ENCODE measurements around the gene LENG9. TPM values are rescaled to one million over a fixed set of nuclear protein-coding genes. Genes with fewer than 3 reads are reported as not detected.

The LENG9 gene
- total RNA-seq, result 10 to 100 TPM; 10.7 to 16.5 TPM

DNA sequence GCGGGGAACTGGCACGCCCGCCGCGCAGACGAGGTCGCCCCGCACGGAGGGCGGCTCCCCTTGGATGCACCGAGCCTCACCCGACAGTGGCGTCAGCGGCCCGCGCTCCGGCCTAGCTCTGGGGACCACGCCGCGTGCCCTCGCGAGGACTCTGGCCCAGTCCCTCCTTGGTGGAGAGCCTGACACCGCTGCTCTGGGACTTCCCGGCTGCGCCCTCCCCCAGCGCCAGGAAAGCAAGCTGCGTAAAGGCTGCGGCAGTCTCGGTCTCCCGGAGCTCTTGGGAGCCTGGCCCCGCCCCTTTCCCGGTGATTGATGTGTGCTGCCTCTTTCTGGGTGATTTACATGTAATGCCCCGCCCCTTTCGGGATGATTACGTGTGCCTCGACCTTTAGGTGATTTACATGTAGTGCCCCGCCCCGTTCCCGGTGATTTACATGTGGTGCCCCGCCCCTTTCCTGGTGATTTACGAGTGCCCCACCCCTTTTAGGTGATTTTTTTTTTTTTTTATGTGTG lies at the start of gene LENG9:
TSS of gene LENG9 (minus strand) at position 248 of the 513 bp plus-strand sequence. CDS start 252 bp downstream, outside the sequence.

DNA sequence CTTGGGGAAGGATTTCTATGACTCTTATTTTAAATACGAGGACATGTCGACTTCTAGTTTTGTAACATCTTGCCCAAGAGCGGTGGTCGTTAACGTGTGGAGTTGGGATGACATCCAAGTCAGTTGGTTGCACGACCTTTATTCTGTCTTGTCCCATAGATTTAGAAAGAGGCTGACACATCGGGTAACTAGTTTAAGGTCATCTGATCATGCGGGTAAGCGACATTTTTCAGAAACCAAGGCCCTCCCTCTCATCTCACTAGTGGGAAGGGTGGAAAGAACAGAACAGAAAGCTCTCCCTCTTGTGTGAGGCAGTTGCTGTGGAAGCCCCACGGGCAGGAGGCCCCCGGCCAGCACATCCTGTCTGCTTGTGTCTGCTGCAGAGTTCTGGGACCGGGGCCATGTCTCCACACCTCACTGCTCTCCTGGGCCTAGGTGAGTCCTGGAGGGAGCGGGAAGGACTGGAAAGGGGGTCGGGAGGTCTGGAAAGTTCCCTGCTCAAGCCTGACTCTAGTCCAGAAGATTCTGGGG lies 39.0 kb upstream of the LENG9 start, which contains the start of gene LAIR2:
TSS of gene LAIR2 (plus strand) at position 314 of the 531 bp plus-strand sequence. CDS start at position 402, 88 bp downstream.

DNA sequence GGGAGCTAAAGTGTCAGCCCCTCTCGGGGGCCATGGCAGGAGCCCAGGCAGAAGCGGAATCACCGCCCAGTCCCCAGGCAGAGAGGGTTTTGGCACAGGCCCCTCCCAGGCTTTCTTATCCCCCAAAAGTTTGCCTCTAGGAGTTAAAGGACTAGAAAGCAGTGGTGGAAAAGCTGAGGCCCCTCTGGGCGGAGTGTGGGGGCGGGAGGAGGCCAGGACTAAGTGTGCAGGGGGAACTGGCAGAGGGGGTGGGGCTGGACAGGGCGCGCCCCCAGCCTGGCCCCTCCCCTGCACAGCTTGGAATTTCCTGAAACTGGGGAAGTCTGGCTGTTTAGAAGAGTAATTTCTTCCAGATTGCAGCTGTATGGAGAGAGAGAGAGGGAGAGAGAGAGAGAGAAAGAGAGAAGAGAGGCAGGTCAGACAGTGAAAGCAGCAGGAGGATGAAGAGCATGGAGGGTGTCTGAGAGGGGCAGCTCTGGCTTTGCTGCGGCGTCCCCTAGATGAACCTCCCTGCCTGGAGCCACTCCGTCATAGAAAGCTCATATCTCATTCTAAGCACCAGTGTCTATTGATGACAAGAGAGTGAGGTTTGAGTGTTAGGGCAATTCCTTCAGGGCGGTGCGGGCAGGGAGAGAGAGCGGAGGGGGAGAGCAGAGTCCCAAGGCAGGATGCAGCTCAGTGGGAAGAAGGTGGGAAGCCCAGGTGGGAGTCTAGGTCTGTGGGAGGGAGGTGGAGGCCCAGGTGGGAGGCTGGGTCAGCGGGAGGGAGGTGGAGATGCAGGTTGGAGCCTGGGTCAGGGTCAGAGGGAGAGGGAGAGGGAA lies 9.7 kb upstream of the LENG9 start, which contains the start of gene CDC42EP5:
TSS of gene CDC42EP5 (minus strand) at position 226 of the 821 bp plus-strand sequence. CDS start 7,749 bp downstream, outside the sequence.

DNA sequence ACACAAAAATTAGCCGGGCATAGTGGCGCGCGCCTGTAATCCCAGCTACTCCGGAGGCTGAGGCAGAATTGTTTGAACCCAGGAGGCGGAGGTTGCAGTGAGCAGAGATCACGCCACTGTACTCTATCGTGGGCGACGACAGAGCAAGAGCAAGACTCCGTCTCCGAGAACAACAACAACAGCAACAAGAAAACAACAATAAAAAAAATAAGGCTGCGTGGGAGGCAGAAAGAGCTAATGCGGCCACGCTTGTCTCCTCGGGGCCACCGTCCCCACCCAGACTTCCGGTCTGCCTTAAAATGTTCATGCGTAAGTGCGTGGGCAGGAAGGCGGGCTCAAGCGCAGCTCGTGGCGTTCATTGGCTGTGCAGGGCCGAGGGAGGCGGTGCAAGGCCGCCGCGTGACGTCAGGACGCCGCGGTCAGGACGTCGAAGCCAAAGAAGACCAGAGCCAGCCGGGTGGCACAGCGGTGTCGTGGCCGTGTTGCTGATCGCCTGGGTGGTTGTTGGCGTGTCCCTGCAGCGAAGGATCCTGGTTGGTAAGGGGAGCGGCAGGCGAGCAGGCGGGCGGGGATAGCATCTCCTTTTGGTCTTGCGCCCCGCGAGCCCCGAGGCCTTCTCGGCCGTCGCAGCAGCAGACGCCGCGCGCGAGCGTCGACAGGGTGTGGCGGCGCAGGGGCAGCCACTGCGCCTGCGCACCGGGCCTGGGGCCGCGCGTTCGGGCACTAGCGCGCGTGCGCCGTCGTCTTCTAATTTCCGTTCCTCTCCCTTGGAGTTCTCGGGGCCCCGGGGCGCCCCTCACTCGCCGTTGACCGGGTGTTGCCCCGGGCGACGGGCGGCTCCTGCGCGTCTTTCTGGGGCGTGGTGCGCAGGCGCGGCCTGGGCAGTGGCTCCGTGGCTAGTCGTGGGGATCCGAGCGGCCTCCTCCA lies 14.5 kb downstream of the LENG9 start, which contains the start of gene LENG8:
TSS of gene LENG8 (plus strand) at position 426 of the 927 bp plus-strand sequence. CDS start 2,146 bp downstream, outside the sequence.

DNA sequence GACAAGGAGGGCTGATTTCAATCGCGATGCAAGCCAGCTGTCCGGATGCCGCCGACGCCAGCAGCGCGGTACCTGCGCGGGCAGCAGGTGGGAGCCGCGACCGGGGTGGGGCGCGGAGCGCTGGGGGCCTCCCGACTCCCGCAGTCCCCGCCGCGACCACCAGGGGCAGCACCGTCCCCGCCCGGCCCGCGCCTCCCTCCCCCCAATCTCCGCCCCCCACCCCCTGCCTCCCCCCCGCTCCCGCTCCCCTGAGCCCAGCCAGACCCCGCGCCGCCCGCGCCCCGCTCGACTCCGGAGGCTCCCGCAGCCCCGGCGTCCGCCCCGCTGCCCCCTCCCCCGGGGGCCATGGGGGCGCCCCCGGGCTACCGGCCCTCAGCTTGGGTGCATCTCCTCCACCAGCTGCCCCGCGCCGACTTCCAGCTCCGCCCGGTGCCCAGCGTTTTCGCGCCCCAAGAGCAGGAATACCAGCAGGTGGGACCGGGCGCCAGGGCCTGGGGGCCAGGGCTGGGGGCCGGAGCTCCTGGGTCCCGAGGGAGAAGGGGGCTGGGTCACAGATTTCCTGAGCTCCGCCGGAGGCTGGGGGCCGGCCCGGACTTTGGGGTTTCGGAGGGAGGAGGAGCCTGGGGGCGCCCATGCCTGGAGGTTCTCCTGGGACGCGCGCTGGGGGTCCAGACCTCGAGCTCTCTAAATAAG lies 48.2 kb downstream of the LENG9 start, which contains the start of gene TTYH1:
TSS of gene TTYH1 (plus strand) at position 257 of the 693 bp plus-strand sequence. CDS start at position 346, 89 bp downstream.

Small RNAs within 50 kb of the gene (small RNA-seq; reads per million reads assigned to genes)
- 0 reads per million in 2 donors for gene AC245884.3

Other genes starting within 250 kb of the LENG9 start
- not detected for gene LILRB3, start 240.8 kb downstream of the LENG9 start, total RNA-seq
- not detected for gene LILRA6, start 221.0 kb downstream of the LENG9 start, total RNA-seq
- not detected for gene LILRB5, start 206.5 kb downstream of the LENG9 start, total RNA-seq
- gene LILRB2, start 182.7 kb downstream of the LENG9 start, total RNA-seq, result not detected
- not detected for gene LILRA5, start 150.6 kb downstream of the LENG9 start, total RNA-seq
- gene LILRA4, start 124.6 kb downstream of the LENG9 start, total RNA-seq, result not detected
- gene LAIR1, start 98.8 kb downstream of the LENG9 start, total RNA-seq, result not detected
- not detected for gene TTYH1, start 48.3 kb downstream of the LENG9 start, total RNA-seq
- 10 to 100 TPM; 46.3 to 55.1 TPM for gene LENG8, start 14.6 kb downstream of the LENG9 start, total RNA-seq
- gene CDC42EP5, start 9.5 kb upstream of the LENG9 start, total RNA-seq, result 1 to 10 TPM; 4.7 to 8.6 TPM
- gene LAIR2, start 39.1 kb upstream of the LENG9 start, total RNA-seq, result not detected
- gene LILRA2, start 110.0 kb upstream of the LENG9 start, total RNA-seq, result not detected
- not detected for gene LILRA1, start 129.9 kb upstream of the LENG9 start, total RNA-seq
- not detected for gene LILRB1, start 166.7 kb upstream of the LENG9 start, total RNA-seq
- gene LILRB4, start 199.2 kb upstream of the LENG9 start, total RNA-seq, result not detected